ENCODE results near the gene ZNF282.

GRCh38 chr7:149154056-149154455 lies 41.3 kb upstream of the ZNF282 start:
- TF ChIP-seq CTCF (IDR thresholded peaks at IDR 0.05; ENCODE audit: low read depth, low read length) (no peak), MAX (IDR thresholded peaks at IDR 0.05; ENCODE audit: low read depth, low read length) (no peak), POLR2A (IDR thresholded peaks at IDR 0.05; ENCODE audit: extremely low read depth, insufficient read length) (no peak)
